HL-60 (cell line): ENCODE measurements around the gene FAM20A.

ENCODE experiments used
- GABPA ChIP-seq: IDR thresholded peaks from 2 replicates; pipeline ENCODE4 v1.6.1; 2012; ENCODE audit warnings: low read depth
- POLR2AphosphoS5 ChIP-seq: IDR thresholded peaks from 2 replicates; pipeline ENCODE4 v1.6.1; 2012; ENCODE audit warnings: low read depth
- SPI1 ChIP-seq: IDR thresholded peaks from 2 replicates; pipeline ENCODE4 v1.6.1; 2012; ENCODE audit warnings: low read depth, mild to moderate bottlenecking, borderline replicate concordance
- TF ChIP-seq, protein P1 (sequence below): IDR thresholded peaks from 2 replicates; pipeline ENCODE4 v1.6.1; 2012; ENCODE audit warnings: low read depth; ENCODE audit not compliant: insufficient replicate concordance
- TF ChIP-seq, protein P2 (sequence below): IDR thresholded peaks from one replicate; pipeline ENCODE4 v1.5.1; 2011; ENCODE audit warnings: low read length, control low read depth, inconsistent platforms; ENCODE audit not compliant: insufficient read depth

DNA sequence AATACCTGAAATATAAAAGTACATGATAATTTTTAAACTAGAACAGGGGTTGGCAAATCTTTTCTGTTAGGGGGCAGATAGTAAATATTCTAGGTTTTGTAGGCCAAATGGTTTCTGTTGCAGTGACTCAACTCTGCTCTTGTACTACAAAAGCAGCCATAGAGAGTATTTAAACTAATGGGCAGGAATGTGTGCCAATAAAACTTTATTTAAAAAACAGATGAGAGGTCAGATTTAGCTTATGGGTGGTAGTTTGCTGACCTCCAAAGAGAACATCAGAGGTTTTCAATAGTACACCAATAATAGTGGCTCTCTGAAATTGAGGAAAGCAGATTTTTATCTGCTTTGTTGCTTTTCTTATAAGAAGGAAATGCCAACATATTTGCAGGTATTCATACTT is 15.2 kb upstream of the FAM20A start:
- TF ChIP-seq, protein P1, sequence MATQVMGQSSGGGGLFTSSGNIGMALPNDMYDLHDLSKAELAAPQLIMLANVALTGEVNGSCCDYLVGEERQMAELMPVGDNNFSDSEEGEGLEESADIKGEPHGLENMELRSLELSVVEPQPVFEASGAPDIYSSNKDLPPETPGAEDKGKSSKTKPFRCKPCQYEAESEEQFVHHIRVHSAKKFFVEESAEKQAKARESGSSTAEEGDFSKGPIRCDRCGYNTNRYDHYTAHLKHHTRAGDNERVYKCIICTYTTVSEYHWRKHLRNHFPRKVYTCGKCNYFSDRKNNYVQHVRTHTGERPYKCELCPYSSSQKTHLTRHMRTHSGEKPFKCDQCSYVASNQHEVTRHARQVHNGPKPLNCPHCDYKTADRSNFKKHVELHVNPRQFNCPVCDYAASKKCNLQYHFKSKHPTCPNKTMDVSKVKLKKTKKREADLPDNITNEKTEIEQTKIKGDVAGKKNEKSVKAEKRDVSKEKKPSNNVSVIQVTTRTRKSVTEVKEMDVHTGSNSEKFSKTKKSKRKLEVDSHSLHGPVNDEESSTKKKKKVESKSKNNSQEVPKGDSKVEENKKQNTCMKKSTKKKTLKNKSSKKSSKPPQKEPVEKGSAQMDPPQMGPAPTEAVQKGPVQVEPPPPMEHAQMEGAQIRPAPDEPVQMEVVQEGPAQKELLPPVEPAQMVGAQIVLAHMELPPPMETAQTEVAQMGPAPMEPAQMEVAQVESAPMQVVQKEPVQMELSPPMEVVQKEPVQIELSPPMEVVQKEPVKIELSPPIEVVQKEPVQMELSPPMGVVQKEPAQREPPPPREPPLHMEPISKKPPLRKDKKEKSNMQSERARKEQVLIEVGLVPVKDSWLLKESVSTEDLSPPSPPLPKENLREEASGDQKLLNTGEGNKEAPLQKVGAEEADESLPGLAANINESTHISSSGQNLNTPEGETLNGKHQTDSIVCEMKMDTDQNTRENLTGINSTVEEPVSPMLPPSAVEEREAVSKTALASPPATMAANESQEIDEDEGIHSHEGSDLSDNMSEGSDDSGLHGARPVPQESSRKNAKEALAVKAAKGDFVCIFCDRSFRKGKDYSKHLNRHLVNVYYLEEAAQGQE, result no peak
- TF ChIP-seq, protein P2, sequence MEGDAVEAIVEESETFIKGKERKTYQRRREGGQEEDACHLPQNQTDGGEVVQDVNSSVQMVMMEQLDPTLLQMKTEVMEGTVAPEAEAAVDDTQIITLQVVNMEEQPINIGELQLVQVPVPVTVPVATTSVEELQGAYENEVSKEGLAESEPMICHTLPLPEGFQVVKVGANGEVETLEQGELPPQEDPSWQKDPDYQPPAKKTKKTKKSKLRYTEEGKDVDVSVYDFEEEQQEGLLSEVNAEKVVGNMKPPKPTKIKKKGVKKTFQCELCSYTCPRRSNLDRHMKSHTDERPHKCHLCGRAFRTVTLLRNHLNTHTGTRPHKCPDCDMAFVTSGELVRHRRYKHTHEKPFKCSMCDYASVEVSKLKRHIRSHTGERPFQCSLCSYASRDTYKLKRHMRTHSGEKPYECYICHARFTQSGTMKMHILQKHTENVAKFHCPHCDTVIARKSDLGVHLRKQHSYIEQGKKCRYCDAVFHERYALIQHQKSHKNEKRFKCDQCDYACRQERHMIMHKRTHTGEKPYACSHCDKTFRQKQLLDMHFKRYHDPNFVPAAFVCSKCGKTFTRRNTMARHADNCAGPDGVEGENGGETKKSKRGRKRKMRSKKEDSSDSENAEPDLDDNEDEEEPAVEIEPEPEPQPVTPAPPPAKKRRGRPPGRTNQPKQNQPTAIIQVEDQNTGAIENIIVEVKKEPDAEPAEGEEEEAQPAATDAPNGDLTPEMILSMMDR, result no peak
- TF ChIP-seq POLR2AphosphoS5 (no peak), GABPA (no peak), SPI1 (no peak)
